GM12891 (cell line): Measurements from ENCODE around the gene SSNA1.

Experiments
- POLR2A ChIP-seq: IDR thresholded peaks from 2 replicates; pipeline ENCODE4 v1.6.1; 2011; ENCODE audit warnings: low read depth, low read length, control low read depth
- POLR2AphosphoS5 ChIP-seq: IDR thresholded peaks from 2 replicates; pipeline ENCODE4 v1.6.1; 2011; ENCODE audit warnings: low read depth, low read length, control low read depth
- TAF1 ChIP-seq: IDR thresholded peaks from 2 replicates; pipeline ENCODE4 v1.6.1; 2011; ENCODE audit warnings: low read depth, low read length, control low read depth

DNA sequence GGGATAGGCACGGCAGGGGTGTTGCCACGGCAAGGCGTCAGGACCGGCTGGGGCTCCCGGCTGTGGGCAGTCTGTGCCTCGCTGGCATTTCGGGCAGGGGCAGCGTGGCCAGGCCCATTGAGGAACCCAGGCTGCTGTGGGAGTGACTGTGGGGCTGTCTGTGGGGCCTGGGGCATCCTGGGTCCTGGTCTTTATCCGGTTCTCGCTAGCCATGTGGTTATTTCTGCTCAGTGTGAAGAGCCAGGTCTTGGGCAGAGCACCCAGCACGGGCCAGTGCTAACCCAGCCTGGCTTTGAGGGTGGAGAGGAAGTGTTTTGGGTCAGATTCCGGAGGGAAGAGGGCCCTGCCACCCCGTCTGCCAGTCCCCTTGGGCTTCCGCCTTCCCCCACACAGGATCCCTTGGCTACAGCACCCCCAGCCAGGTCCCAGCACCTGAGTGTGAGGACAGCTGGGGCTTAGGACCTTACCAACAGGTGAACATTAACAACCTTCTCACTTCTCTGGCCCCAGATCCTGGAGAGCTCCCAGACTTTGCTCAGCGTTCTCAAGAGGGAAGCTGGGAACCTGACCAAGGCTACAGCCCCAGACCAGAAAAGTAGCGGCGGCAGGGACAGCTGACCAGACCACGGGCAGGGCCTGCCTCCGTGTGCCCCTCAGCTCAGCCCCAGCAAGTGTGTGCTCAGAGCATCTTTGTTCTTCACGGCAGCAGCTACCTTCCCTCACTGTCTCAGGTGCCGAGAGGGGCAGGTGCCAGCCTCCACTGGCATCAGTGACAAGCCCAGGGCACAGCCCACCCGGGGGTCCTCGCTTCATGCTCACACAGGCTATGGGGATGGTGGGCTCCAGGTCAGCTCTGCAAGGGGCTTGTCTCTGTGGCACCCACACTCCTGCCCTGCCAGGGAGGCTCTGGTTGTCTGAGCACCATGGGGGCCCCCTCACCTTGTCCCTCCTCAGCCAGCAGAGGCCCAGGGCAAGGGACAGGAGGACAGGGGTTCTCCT, 1.1 kb downstream of the SSNA1 start:
- no peak for TF ChIP-seq POLR2A
- TF ChIP-seq POLR2AphosphoS5, result no peak
- no peak for TF ChIP-seq TAF1
